ENCODE measurements around the gene GUCA1A. TPM values are rescaled to one million over a fixed set of nuclear protein-coding genes. Genes with fewer than 3 reads are reported as not detected.
A peak's percentile ranks its signal among the peaks of the same experiment; 100 is the strongest.
"Not testable (repeated sequence)": the region's sequence is repeated elsewhere in the genome, so short reads cannot be mapped to it uniquely, and the experiment has no call there.

GUCA1A gene
- total RNA-seq, 1 donor from 2014 or later = not detected

DNA sequence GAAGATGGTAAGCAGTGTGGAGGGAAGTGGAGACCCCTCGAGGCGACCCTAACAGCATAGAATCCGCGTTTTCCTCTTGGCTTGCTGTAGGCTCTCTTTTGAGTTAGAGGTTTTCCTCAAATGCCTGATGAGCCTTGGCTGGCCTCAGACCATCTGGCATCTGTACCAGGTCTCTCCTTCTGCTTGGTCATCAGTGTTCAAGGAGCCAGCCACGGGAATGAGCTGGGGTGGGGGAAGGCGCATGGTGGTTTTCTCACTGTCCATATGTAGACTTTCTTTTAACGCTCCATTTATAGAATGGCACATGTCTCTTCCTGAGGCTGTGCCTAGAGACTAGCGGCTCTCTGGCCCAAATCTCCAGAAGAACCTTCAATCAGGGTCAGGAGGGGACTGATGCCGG, 8.1 kb upstream of the GUCA1A start:
- ChIA-PET CTCF (interaction anchor here (1.0 to 1.8 kb wide), 4 partner anchors 28 to 316 kb away, joined by 3 to 4 read pairs (median 4); no protein-coding TSS in a partner anchor), POLR2A (no interaction called here)
- ATAC-seq (ENCODE audit: low read depth) = no peak
- no peak for DNase-seq
- intact Hi-C loops (cut with micrococcal nuclease) = loop anchor here (5.0 kb wide), 1 partner anchor 563 kb away; no protein-coding TSS in a partner anchor
- H3K27me3 Mint-ChIP-seq = peaks cover 15% of the 10 kb centered on the region
- no peaks in the 10 kb centered on the region for H3K9me3 Mint-ChIP-seq
- H3K4me3 Mint-ChIP-seq = no peak overlapping the region
- TF ChIP-seq, protein P1, sequence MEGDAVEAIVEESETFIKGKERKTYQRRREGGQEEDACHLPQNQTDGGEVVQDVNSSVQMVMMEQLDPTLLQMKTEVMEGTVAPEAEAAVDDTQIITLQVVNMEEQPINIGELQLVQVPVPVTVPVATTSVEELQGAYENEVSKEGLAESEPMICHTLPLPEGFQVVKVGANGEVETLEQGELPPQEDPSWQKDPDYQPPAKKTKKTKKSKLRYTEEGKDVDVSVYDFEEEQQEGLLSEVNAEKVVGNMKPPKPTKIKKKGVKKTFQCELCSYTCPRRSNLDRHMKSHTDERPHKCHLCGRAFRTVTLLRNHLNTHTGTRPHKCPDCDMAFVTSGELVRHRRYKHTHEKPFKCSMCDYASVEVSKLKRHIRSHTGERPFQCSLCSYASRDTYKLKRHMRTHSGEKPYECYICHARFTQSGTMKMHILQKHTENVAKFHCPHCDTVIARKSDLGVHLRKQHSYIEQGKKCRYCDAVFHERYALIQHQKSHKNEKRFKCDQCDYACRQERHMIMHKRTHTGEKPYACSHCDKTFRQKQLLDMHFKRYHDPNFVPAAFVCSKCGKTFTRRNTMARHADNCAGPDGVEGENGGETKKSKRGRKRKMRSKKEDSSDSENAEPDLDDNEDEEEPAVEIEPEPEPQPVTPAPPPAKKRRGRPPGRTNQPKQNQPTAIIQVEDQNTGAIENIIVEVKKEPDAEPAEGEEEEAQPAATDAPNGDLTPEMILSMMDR (IDR thresholded peaks at IDR 0.05) = no peak
- no peaks in the 10 kb centered on the region for H3K36me3 Mint-ChIP-seq (ENCODE audit: low read depth)
- H3K4me1 Mint-ChIP-seq = no peaks in the 10 kb centered on the region
- H3K27ac Mint-ChIP-seq = no peak overlapping the region

DNA sequence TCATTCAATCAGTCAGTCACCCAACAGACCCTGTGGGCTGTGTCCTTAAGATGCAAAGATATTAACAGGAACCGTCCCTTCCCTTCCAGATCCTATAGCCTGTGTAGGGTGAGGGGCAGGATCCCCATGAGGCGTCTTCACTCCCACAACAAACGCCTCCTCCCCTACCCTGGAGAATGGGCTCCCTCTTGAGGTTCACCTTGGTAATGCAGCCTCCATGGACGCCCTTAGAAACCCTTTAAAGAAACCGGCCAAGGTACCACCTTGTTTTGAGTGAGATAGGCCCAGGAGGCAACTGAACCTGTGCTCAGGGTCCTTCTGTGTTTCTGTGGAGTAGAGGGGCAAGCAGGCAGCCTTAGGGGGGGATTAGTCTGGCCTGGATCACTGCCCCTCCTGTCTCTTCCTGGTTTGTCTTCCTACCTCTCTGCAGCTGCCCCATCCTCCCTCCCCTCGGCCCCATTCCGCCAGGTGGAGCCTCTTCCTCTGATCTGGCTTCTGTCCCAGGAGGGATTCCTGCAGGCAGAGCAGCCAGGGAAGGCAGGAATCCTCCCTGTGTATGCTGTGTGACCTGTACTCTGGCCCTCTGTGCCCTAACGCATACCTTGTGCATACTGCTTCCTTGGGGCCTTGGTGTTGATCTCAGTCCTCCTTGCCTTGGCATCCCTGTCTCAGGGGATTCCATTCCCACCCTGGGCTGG, 6.6 kb upstream of the GUCA1A start:
- no peaks in the 10 kb centered on the region for H3K36me3 Mint-ChIP-seq (ENCODE audit: low read depth)
- CTCF ChIA-PET = interaction anchor here (1.1 to 1.2 kb wide), 2 partner anchors 48 to 381 kb away, joined by 3 read pairs; no protein-coding TSS in a partner anchor
- no peaks in the 10 kb centered on the region for H3K4me1 Mint-ChIP-seq
- no peaks in the 10 kb centered on the region for H3K9me3 Mint-ChIP-seq
- intact Hi-C loops (cut with micrococcal nuclease) = loop anchor here (1.0 to 5.0 kb wide), 4 partner anchors 62 to 564 kb away; partner anchors contain the start of gene PRICKLE4
- H3K27ac Mint-ChIP-seq = peak overlapping the region; percentile 31
- POLR2A ChIA-PET = no interaction called here
- TF ChIP-seq, protein P1 (IDR thresholded peaks at IDR 0.05) = no peak
- peaks cover 6% of the 10 kb centered on the region for H3K27me3 Mint-ChIP-seq
- DNase-seq (peak; percentile 50), ATAC-seq (ENCODE audit: low read depth) (peak; percentile 91)
- H3K4me3 Mint-ChIP-seq = no peak overlapping the region

DNA sequence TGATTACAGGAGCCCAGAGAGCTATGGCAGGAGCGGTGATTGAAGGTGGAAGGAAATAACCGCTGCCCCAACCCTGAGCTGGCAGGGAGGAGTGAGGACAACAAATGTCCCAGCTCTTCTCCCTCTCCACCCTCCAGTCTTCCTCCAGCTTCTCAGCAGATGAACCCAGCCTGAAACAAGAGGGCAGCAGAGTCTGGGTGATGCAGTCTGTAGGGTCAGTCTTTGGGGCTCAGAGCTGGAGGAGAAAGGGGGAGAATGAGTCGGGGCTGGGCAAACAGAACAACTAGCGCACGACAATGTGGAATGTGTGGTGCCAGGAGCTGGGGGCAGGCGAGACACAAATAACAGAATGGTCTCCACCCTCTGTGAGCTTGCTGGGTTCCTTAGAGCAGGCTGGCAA, 4.5 kb upstream of the GUCA1A start:
- no peak overlapping the region for H3K4me3 Mint-ChIP-seq
- no peak overlapping the region for H3K27ac Mint-ChIP-seq
- peaks cover 4% of the 10 kb centered on the region for H3K27me3 Mint-ChIP-seq
- TF ChIP-seq, protein P1 (IDR thresholded peaks at IDR 0.05) = no peak
- ChIA-PET CTCF (interaction anchor here (1.3 kb wide), 2 partner anchors 65 to 379 kb away, joined by 3 to 5 read pairs; no protein-coding TSS in a partner anchor), POLR2A (no interaction called here)
- H3K4me1 Mint-ChIP-seq = no peaks in the 10 kb centered on the region
- H3K9me3 Mint-ChIP-seq = no peaks in the 10 kb centered on the region
- intact Hi-C loops (cut with micrococcal nuclease) = loop anchor here (5.0 kb wide), 1 partner anchor 566 kb away; no protein-coding TSS in a partner anchor
- no peak for ATAC-seq (ENCODE audit: low read depth)
- no peaks in the 10 kb centered on the region for H3K36me3 Mint-ChIP-seq (ENCODE audit: low read depth)
- no peak for DNase-seq

DNA sequence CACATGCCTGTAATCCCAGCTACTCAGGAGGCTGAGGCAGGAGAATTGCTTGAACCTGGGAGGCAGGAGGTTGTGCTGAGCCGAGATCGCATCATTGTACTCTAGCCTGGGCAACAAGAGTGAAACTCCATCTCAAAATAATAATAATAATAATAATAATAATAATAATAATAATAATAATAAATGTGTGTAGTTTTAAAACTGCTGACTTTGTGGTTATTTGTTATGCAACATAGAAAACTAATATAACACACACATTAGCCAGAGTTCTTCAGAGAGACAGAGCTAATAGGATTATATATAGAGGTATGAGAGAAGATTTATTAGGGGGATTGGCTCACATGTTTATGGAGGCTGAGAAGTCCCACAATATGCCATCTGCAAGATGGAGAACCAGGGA, 3.4 kb upstream of the GUCA1A start:
- H3K36me3 Mint-ChIP-seq (ENCODE audit: low read depth); H3K27me3 Mint-ChIP-seq; H3K27ac Mint-ChIP-seq; H3K4me1 Mint-ChIP-seq; POLR2A ChIA-PET; ATAC-seq (ENCODE audit: low read depth); DNase-seq; H3K9me3 Mint-ChIP-seq; H3K4me3 Mint-ChIP-seq: not testable (repeated sequence)
- CTCF ChIA-PET = interaction anchor here (1.3 kb wide), 1 partner anchor 378 kb away, joined by 5 read pairs; no protein-coding TSS in a partner anchor
- intact Hi-C loops (cut with micrococcal nuclease) = loop anchor here (5.0 kb wide), 1 partner anchor 567 kb away; no protein-coding TSS in a partner anchor

DNA sequence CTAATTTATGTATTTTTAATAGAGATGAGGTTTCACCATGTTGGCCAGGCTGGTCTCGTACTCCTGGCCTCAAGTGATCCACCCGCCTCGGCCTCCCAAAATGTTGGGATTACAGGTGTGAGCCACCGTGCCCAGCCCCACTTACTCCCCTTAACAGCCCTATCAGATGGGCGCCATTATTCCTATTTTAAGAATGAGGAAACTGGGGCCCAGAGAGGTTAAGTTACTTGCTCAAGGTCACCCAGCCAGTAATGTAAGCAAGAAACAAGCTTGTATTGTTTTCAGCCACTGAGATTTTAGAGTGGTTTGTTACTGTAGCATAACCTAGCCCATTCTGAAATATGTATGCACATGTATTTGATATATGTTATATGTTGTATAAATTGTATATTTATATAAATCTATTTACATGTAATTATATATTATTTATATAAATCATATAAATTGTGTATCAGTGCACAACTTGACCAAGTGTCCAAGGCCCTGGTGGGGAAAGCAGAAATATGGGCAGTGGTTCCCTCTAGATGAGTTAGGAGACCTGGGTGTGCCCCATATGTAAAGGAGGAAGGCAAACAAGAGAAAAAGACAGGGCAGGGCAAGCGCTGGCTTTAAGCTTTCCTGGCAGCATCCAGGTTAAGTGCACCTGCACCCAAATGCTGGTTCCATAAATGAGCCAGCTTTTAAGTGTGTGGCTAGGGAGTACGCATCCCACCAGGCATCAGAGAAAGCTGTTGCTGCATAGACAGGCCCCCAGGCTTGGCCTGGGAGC, 1.2 kb upstream of the GUCA1A start:
- ChIA-PET CTCF (no interaction called here), POLR2A (interaction anchor here (0.6 kb wide), 2 partner anchors 20 to 33 kb away, joined by 4 to 9 read pairs; no protein-coding TSS in a partner anchor)
- ATAC-seq (ENCODE audit: low read depth) (no peak), DNase-seq (no peak)
- Mint-ChIP-seq H3K4me3 (no peak overlapping the region), H3K9me3 (no peaks in the 10 kb centered on the region), H3K27ac (no peak overlapping the region), H3K36me3 (ENCODE audit: low read depth) (no peaks in the 10 kb centered on the region), H3K27me3 (peaks cover 4% of the 10 kb centered on the region), H3K4me1 (no peaks in the 10 kb centered on the region)
- TF ChIP-seq, protein P1 (IDR thresholded peaks at IDR 0.05) = no peak
- intact Hi-C loops (cut with micrococcal nuclease) = no loop called here

Measured in activated B cell treated with CpG ODN at 0.5 μM for 24 hours (primary cell).